T1000 (cell line): ENCODE data around the gene BMPER.
A peak's percentile ranks its signal among the peaks of the same experiment; 100 is the strongest.

Experiments
- DNase-seq: peaks from one replicate; lab custom pipeline; 2025; ENCODE audit warnings: mixed read lengths; lab: John Stamatoyannopoulos, UW

The BMPER gene

GRCh38 chr7:33888166-33888565, 17.2 kb upstream of the BMPER start:
- peak; percentile 70 for DNase-seq

DNA sequence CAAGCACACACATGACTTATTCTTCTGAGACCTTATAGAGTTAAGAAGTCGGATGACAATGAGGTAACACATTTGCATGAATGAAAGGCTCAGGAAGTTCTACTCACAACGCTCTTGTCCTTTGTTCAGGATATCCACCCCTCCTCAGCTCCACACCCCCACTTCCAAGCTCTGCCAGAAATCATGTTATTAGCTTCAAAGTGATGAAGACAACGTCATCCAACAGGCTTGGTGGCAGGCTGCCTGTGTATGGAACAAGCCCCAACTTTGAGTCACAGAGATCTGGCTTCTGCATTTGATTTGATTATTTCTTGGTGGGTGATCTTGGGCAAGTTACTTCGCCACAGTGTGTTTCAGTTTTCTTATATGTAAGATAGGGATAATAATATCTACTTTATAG, 12.4 kb upstream of the BMPER start:
- no peak for DNase-seq

DNA sequence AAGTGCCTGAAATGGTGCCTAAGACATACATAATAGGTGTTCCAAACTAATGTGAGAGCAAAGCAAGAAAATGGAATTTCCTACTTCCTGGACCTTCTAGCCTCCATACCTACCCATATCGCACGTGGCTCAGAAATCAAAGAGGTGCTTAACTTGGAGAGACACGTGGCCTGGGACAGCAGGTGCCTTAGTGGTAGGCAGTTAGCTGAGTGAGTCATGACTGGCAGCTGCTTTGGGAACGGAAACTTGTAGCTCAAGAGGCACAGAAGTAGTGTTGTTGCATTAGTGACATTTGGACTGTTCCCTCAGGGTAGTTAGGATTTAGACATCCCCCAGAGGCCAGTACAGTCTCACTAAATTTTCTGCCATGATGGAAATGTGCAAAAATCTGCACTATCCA, 12.0 kb upstream of the BMPER start:
- no peak for DNase-seq

DNA sequence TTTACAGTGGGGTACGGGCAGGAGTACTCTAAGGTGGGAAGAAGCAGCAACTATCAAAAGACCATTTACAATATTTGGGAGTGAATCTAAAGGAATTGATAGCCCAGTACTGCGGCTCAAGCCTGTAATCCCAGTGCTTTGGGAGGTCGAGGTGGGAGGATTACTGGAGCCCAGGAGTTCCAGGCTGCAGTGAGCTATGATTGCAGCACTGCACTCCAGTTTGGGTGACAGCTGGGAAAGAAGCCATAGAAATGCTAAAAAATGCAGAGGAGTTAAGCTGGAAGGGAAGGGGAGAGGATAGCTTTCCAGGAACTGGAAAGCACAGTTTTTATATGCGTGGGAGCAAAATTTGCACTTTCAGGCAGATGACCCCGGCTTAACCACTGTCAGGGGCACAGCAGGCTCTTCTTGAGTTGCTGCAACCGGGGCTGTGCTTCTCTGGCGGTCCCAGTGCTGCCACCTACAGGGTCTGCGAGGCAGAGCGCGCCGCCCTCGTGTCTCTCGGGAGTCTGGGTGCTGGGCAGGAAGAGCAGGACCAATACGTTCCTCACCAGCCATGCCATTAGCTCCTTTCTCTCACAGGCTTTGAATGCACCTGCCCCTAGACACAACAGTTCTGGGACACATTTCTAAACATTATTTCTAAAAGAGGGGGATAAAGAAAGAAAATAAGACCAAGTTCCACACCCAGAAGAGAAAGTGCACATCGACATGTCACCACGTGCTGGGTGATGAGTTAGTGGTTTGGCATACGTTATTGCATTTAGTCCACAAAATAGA, 10.1 kb upstream of the BMPER start:
- DNase-seq, result peak; percentile 52

GRCh38 chr7:33900501-33900900, 4.8 kb upstream of the BMPER start:
- DNase-seq, result no peak

DNA sequence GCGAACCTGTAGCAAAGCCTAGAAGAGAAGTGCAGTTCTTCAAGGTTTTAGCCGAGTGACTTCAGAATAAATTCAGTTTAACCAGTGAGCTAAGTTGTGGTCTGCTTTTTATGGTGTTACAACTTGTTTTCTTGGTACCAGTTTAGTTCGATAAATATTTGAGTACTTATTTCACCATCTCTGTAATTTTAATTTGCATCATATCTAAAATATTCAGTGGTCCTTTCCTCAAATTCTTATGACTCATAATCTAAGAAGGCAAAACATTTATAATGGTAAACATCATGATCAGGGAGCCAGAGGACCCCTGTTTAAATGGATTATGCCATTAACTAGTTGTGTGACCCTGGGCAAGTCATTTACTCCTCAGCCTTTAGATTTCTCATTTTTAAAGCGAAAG, 4.1 kb upstream of the BMPER start:
- no peak for DNase-seq

- no peak for DNase-seq
Measured at GRCh38 chr7:33901847-33902246, 3.5 kb upstream of the BMPER start.

DNA sequence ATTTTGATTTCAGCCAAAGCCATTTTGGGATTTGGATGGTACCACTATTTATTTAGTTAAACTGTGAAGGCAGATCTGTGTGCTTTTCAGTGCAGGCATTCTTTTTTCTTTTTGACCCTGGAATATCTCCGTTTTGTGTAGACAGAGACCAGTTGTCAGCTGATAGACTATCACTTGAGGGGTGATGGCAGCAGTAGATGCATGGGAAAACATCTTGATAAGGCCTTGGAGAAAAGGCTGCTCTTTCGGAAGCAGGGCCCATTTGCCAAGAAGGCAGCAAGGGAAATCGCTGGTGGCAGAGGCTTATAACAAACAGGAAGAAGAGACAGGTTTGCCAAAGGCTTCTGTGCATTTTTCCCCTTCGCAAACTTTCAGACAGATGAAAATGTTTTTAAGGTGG, 2.6 kb upstream of the BMPER start:
- DNase-seq, result no peak

DNA sequence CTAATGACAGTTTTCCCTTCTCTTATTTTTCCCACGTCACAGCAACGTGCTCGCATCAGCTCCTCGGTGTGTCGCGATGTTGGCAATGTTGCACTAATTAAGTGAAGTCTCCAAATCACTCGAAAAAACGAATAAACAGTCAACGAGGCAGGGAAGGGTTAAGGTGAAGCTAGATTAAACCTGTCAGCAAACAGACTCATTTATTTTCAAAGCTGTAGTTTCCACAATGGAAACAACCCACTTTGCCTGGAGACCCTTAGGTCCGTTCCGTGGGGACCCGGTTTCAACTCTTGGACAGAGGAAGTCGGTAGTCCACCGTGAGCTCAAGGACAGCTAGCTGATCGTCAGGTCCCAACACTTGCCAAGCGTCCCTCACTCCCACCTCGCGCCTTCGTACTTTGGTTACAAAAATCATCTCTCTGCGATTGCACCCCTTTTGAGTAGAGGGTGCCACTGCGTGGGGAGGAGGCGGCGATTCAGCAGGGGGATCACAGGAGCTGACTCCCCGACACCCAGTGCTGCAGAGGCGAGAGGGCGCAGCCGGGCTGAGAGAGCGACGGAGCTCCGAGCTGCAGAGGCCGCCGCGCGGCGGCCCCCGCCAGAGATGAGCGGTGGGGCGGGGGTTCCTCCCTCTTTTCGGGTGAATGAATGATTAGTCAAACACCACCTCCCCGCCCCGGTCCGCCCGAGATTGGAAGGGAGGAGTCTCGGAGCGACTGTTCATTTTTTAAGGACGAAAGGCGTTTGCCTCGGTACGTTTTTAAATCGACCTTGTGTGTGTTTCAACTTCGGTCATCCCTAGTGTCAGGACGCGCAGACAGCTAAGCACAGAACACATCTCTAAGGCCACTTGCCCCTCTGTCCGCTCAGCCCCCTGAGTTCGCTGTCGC, 1.3 kb upstream of the BMPER start:
- peak; percentile 41 for DNase-seq

- DNase-seq, result peak; percentile 63
Measured at GRCh38 chr7:33904681-33905388, 504 bp upstream of the BMPER start.

DNA sequence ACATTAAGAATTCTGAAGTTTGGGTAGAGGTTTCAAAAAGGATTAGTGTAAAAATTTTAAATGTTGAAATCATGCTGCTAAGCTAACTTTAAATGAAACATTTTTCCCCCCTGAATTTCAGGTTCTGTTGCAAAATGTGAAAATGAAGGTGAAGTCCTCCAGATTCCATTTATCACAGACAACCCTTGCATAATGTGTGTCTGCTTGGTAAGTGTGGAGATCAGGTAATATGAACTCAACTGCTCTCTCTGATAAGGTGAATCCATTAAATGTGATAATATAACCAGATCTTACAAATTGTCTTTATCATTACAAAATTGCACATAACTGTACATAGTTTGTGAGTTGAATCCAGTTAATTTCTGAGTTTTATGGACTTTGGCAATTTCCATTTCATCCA, 1.4 kb downstream of the BMPER start:
- no peak for DNase-seq

DNA sequence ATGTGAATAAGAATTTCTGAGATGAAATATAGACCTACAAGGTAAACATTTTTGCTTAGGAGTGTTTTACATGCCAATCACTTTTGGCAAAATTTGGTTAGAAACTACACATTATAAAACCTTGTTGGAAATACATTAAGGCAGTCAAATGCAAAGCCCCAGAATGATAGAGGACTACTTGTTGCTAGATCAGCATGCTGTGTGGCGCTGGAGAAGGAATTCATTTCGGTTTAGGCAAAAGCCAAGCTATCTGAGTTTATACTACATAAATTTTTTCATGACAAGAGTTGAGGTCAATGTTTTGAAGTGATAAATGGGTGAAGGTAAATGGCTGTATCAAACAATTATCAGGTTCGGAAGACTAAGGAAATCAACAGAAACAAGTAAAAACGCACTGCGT, 2.3 kb downstream of the BMPER start:
- DNase-seq, result no peak

- DNase-seq, result no peak
Measured at GRCh38 chr7:33909318-33909717, 4.0 kb downstream of the BMPER start.

DNA sequence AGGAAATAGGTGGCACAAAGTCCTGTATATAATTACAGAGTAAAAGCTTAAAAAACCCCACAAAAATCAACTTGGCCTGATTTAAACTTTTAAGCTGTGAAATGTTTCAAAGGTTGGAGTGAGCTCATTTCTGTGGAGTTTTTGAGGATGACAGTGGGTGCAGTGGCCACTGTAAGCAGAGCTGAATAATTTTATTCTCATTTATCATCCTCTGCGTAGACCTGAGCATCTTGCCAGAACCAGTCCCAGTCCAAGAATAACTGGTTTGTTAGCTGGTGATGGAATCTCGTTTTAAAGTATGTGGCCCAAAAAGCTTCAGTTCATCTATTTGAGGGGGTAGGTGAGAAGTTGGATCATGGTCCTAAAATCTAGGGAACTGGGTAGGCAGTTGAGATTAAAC, 4.4 kb downstream of the BMPER start:
- DNase-seq, result no peak

GRCh38 chr7:33910756-33911155, 5.4 kb downstream of the BMPER start:
- DNase-seq, result no peak

DNA sequence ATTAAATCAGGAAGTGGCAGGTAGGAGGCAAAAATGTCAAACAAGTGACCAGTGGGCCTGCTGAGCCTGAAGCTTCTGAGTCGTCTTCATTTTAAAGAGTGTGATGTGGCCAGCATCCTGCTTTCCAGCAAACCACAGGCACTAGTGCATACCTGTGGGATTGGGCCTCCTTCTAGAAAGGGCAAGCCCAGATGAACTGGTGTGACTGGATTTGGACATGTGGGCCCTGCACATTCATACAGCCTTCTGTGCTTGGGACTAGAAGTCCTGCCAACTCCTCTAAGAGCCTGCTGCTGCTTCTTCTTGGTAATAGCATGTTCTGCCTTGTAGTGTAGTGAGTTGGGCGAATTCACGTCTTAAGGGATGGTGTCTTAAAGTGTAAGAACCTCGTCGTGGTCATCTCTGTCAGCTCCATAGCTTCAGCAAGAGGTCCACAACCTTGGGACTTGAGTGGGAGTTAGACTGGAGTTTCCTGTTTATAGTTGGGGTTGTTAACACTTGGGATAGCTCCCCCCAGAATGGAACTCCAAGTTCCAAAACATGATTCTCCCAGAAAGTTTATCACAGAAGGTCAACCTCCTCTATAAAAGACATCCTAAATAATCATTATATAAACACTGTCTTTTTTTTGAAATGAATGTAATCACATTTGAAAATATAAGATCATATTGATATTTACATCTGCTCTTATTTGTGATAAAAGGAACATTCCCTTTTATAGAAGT, 11.2 kb downstream of the BMPER start:
- DNase-seq, result no peak

DNA sequence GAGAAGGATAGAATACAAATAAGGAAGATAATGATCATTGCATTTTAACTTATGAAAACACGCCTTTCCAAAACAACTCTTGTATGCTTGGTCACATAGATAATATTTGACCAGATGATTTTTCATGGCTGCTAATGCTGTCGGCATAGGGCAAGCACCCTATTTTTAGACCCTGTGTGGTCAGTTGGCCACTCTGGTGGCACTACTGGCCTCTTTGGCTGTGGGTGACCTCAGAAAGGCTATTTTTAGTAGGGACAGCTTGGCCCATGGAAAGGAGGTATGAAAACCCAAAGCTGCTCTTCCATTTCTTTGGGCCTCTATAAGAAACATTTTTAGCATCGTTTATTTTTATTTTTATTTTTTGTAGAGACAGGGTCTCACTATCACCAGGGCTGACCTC, 12.3 kb downstream of the BMPER start:
- DNase-seq, result no peak

DNA sequence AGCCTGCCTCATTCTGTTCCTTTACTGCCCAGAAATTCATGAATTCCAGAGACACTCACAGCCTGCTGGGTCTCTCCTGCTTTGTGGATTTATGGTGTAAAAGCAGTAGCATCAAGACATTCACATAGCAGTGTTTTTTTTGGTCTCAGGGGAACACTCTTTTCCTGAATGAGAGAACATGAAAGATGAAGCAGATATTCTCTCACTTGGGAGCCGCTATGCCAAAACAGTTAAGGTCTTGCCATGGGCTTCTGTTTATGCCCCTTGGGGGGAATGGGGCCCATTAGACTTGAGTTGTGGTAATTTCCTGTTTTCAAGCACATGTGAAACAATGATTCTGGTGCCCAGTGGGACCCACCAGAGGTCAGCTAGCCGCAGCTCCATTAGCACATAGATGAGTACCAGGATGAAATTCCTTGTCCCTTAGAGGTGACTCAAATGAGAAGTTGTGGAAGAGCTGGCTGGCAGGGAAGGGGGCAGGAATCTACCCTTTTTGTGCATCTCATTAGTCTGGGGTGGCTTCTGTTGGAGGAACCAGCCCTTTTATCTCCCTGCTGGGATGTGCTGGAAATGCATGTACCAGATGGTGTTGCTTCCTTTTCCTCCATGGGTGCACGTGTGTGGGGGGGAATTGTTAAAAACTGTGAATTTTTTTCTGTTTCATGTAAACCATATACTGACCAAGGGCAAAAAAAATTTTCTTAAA, 13.3 kb downstream of the BMPER start:
- no peak for DNase-seq

DNA sequence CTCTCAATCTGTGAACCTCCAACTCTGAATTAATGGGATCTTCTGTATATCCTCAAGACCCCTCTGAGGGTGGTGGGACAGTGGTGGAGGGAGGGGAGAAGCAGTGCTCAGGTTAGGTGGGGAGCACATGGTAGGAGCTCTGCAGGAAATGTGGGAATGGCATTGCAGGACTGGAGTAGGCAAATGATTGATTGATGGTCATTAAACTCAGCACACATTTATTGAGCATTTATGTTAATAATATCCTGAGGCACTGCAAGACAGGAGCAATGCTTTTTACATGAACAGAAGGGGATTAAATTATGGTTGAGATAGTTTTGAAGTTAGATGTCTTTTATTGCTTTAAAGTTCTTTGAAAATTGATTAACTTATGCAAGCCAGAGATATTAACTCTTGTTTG, 14.1 kb downstream of the BMPER start:
- no peak for DNase-seq

DNA sequence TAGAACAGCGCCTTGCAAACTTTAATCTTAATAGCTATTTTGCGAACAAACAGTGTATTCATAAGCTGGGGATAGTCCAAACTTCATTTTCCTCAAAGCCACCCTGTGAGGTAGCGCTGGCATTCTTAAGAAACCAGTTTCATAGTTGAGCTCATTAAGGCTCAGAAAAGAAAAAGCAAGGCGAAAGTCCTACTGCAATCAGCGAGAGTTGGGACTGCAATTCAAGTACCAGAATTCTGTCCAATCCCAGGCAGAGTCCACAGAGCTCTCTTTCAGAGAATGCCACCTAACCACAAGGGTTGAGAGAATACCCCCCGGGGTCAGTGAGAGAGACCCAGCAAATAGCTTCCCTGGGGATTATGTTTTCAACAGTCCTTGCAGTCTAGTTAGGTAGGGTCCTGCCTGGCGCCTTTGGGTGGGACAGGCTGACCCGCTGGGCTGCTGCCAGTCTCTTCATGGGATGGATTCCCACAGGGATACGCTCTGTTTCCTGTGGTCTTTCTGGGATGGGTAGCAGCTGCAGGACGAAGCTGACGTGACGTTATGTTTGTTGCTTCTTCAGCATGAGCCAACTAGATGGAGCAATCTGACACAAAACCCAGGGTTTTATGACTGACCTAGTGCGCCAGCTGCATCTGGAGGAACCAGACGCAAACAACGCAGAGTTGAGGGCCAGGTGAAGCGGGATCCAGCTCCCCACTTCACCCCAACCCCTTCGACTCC, 16.0 kb downstream of the BMPER start:
- DNase-seq, result no peak

GRCh38 chr7:33922820-33923219, 17.5 kb downstream of the BMPER start:
- no peak for DNase-seq
